ENCODE results near the gene PRSS36.
A peak's percentile ranks its signal among the peaks of the same experiment; 100 is the strongest.
"Not testable (repeated sequence)": the region's sequence is repeated elsewhere in the genome, so short reads cannot be mapped to it uniquely, and the experiment has no call there.

PRSS36 gene

DNA sequence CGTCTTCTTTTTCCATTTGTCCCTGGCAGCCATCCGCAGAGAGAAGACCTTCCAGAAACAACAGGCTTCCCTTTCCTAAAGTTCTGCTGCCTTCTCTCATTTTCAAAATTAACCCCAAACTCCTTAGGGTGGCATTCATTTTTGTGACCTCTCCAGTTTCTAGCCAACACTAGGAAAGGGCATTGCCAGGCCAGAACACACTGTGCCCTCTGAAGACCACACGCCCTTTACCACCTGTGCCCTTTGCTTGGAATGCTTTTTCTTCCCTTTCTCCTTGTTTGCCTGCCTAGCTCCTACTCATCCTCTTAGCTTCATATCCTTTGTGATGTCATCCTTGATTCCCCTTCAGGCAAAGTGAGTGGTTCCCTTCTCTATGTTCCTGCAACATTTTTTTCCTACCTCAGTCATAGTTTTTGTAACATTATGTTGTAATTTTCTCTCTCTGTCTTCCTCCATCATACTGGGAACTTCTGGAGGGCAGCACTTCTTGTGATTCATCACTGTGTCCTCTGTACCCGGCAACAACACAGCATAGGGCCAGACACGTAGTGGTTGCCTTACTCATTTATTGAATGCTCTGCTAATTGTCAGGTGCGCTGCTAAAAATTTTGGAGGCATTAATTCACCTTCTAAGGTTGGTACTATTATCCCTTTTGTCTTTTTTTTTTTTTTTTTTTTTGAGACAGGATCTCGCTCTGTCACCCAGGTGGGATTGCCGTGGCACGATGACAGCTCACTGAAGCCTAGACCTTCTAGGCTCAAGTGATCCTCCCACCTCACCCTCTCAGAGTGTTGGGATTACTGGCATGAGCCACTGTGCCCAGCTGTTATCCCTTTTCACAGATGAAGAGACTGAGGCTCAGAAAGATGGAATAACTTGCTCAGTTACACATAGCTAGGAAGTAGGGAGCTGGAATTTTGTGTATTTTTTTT, 31.4 kb downstream of the PRSS36 start:
- DNase-seq: no peak

DNA sequence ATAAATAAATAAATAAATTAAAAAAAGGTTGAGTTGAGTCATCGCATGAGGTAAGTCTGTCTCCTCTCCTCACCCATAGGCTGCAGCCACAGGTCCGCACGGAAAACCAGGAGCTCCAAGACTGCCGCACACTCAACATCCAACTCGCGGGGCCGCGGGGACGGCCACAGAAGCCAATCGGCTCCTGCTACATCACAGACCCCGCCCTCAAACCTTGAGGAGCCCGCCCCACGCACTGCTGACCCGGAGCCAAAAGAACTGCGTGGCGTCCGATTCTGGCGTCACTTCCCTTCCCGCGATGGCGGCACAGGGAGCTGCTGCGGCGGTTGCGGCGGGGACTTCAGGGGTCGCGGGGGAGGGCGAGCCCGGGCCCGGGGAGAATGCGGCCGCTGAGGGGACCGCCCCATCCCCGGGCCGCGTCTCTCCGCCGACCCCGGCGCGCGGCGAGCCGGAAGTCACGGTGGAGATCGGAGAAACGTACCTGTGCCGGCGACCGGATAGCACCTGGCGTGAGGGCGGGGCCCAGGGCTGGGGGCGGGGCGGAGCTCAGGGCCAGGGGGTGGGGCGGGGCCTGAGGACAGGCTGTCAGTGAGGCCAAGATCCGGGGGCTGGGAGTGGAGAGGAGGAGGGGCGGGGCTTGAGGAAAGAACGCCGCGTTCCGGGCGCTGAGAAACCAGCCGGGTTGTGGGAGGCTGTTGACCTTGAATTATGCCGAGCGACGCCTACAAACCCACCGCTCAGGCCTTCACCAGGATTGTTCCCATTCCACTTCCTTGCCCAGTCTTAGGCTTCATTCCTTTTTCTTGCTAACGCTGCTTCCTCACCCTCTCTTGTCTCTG, 32.3 kb downstream of the PRSS36 start, which contains the start of gene KAT8:
TSS of gene KAT8 (plus strand) at position 281 of the 839 bp plus-strand sequence. CDS start at position 299, 18 bp downstream.
- DNase-seq: peak; percentile 100

DNA sequence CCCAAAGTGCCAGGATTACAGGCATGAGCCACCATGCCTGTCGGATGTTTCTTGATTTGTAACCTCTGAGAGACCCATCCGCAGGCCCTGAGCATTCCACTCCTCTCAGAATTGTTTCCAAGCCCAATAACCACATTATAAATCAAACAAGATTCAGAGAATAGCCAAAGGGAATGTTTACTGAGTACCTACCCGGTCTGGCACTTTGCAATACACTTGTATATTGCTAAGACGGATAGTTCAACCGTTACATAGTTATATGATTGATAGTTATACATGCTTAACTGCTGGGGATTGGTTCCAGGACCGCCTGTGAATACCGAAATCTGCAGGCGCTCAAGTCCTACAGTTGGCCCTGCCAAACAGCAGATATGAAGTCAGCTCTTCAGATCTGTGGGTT, 35.4 kb downstream of the PRSS36 start:
- DNase-seq: no peak

- no peak for DNase-seq
Observed at GRCh38 chr16:31113121-31114120, 36.4 kb downstream of the PRSS36 start.

DNA sequence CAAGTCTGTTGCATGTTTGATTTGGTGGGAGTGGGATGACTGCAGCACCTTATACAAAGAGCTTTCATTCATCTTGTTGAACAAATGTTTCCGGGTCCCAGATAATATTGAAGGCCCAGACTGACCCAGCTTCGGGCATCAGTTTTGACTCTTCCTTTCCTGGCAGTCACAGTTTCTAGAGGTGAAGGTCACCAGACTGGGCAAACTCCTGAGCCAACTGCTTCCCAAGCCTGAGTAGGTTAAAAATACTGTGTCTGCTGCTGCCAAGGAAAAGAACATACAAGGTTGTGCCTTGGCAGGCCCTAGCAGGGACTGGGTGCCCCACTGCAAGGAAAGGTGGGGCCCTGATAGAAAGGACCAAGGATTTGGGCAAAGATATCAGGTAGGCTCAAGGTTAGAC, 37.2 kb downstream of the PRSS36 start:
- DNase-seq: no peak

DNA sequence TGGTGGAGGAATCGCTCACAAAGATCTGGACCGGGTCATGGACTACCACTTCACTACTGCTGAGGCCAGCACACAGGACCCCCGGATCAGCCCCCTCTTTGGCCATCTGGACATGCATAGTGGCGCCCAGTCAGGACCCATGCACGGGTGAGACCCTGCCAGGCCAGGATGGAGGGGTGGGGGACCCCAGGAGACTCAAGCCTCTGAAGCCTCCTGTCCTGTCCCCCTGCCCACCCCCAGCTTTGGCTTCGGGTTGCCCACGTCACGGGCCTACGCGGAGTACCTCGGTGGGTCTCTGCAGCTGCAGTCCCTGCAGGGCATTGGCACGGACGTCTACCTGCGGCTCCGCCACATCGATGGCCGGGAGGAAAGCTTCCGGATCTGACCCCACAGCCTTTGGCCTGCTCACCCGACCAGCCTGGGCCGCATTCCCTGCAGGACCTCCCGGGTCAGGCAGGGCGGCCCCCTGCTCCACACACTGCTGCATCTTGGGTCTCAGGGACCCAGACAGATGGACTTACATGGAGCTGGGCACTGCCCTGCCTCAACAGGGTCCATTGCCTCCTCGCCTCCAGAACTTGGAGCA, 37.9 kb downstream of the PRSS36 start:
- no peak for DNase-seq

- no peak for DNase-seq
Observed at GRCh38 chr16:31110106-31111034, 39.5 kb downstream of the PRSS36 start.

- DNase-seq: no peak
Observed at GRCh38 chr16:31109622-31110021, 40.2 kb downstream of the PRSS36 start.

- DNase-seq: no peak
Observed at GRCh38 chr16:31108794-31109558, 40.9 kb downstream of the PRSS36 start.

DNA sequence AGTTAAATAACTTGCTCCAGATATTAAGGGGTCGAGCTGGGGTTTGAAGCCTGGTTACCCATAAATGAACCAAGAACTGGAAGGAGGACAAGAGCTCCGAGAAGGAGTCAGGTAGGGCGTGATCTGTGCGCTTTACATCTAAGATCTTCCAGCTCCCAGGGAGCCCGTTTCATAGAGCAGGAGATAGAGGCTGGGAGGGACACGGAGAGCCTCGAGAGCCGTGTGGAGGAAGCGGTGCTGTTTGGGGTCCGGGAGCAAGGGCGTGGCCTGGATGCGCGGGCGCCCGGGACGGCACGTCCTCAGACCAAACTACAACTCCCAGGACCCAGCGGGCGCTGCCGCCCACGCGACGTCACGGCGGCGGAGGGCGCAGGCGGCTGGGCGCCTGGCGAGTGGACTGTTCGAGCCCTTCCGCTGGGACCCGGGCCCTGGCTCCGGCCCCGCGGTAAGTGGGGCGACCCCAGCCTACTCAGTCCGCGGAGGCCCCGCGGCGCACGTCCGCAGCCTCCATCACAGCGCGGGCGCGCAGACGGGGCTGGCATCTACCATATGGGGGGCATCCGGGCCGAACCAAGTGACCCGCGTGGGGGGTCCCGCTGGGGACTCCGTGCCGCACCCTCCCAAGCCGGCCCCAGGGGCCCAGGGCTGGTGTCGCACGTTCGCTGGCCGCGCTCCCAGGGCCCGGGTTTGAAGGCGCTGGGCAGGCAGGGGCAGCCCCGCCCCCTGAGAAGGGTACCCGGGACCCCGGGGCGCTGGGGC, 41.7 kb downstream of the PRSS36 start, which contains the start of gene BCKDK:
TSS of gene BCKDK (plus strand) at position 352 of the 759 bp plus-strand sequence. CDS start 838 bp downstream, outside the sequence.
- DNase-seq: peak; percentile 87

DNA sequence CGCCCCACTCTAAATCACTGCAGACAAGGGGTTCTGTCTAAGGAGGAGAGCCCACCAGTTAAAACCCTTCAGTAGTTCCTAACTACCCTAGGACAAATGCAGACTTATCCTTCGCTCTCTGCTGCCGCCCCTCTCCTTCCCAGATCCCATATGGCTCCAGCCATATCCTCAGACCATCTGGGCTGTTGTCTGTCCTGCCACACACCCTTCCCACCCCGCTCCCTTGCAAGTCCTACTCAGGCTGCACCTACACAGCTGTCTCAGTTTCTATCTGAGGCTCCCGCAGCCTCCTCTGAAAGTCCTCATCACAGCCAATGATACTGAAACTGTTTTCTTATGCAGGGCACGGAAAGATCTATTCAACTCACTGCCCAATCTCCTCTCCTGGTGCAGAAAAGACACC, 42.4 kb downstream of the PRSS36 start:
- DNase-seq: no peak

- no peak for DNase-seq
Observed at GRCh38 chr16:31106509-31107464, 43.1 kb downstream of the PRSS36 start.

GRCh38 chr16:31105677-31106213, 44.1 kb downstream of the PRSS36 start:
- DNase-seq: peak; percentile 43

- DNase-seq: not testable (repeated sequence)
Observed at GRCh38 chr16:31100876-31101641, 48.8 kb downstream of the PRSS36 start.

DNA sequence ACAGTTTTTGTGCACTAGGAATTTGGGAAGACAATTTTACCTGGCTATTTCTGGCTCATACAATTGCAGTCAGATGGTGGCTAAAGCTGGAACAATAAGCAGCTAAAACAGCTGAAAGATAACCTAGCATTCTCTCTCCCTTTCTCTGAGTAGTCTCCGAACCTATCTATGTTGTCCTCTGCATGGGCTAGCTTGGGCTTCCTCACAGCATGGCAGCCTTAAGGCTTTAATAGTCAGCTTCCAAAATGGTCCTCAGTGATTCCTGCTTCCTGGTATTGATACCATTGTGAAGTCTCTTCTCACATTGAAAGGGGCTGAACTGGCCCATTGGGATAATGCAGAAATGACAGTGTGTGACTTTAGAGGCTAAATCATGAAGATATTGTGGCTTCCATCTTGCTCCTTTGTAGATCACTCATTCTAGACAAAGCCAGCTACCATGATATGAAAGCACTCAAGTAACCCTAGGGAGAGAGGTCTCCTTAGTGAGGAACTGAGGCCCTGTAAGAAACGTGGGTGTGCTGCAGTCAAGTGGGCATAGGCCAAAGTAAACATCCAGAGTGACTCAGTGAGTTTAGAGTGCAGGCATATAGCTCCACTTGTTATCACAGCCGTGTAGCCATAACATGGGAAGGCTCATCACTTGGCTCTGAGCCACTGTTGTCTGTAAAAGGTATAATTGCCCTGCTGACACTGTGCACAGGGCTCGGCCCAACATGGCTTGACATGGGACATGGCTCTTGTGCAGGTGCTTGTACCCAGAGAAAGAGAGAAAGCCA, 49.8 kb downstream of the PRSS36 start:
- DNase-seq: peak; percentile 23

Data from NCI-H345 (cell line).